Fibroblast of skin of back (primary cell): ENCODE results near the gene PIN4.
"Not testable (repeated sequence)": the region's sequence is repeated elsewhere in the genome, so short reads cannot be mapped to it uniquely, and the experiment has no call there.

Experiments used
- DNase-seq: peaks from one replicate; pipeline ENCODE4 v3.0.0-alpha.2; 2013

PIN4 gene

GRCh38 chrX:72202792-72203401, 21.3 kb downstream of the PIN4 start:
- DNase-seq, result no peak

- no peak for DNase-seq
These were observed 21.9 kb downstream of the PIN4 start for GRCh38 chrX:72203421-72203820.

GRCh38 chrX:72205706-72206105, 24.1 kb downstream of the PIN4 start:
- no peak for DNase-seq

GRCh38 chrX:72207366-72207765, 25.8 kb downstream of the PIN4 start:
- DNase-seq, result no peak

GRCh38 chrX:72208126-72208800, 26.7 kb downstream of the PIN4 start:
- DNase-seq, result no peak

GRCh38 chrX:72216973-72217372, 35.4 kb downstream of the PIN4 start:
- DNase-seq, result no peak

- not testable (repeated sequence) for DNase-seq
These were observed 38.8 kb downstream of the PIN4 start for GRCh38 chrX:72220375-72220774.

- DNase-seq, result no peak
These were observed 48.7 kb downstream of the PIN4 start for GRCh38 chrX:72230290-72230689.

GRCh38 chrX:72236841-72237240, 55.3 kb downstream of the PIN4 start:
- peak; percentile 70 for DNase-seq

- DNase-seq, result peak; percentile 10
These were observed 56.6 kb downstream of the PIN4 start for GRCh38 chrX:72238183-72238582.

GRCh38 chrX:72238721-72239475, 57.3 kb downstream of the PIN4 start, which contains the start of gene ERCC6L:
ERCC6L (minus strand) TSS chrX:72239027; CDS start chrX:72238911, 116 bp downstream.
- peak; percentile 86 for DNase-seq

- DNase-seq, result no peak
These were observed 59.4 kb downstream of the PIN4 start for GRCh38 chrX:72240976-72241375.

GRCh38 chrX:72243472-72243871, 61.9 kb downstream of the PIN4 start:
- DNase-seq, result peak; percentile 44

- peak; percentile 47 for DNase-seq
These were observed 64.0 kb downstream of the PIN4 start for GRCh38 chrX:72245461-72246089.

GRCh38 chrX:72247206-72247942, 65.8 kb downstream of the PIN4 start:
- DNase-seq, result no peak
